HepG2 (cell line): ENCODE measurements around the gene PAPOLB. TPM values are rescaled to one million over a fixed set of nuclear protein-coding genes. Genes with fewer than 3 reads are reported as not detected.

Experiments used
- CEBPB ChIP-seq: IDR thresholded peaks from 2 replicates; pipeline ENCODE4 v1.6.1; 2011; ENCODE audit warnings: low read depth, low read length, improper control_type of control experiment, borderline replicate concordance
- CHD4 ChIP-seq: fragments of 200-600 bp; sonication (generic); IDR thresholded peaks from 2 replicates; pipeline ENCODE4 v1.7.0; 2017; ENCODE audit warnings: mild to moderate bottlenecking, low read length, borderline replicate concordance
- FOXM1 ChIP-seq: sonication (generic); formaldehyde crosslinking; IDR thresholded peaks from 2 replicates; pipeline ENCODE4 v1.5.0; 2020; ENCODE audit warnings: missing genetic modification reagents
- GLI4 ChIP-seq: sonication (generic); formaldehyde crosslinking; IDR thresholded peaks from 2 replicates; pipeline ENCODE4 v1.5.1; 2020; ENCODE audit warnings: missing genetic modification reagents, mild to moderate bottlenecking, moderate library complexity, borderline replicate concordance
- HNRNPUL1 ChIP-seq: fragments of 200-400 bp; formaldehyde crosslinking; IDR thresholded peaks from 2 replicates; pipeline ENCODE4 v1.6.1; 2017; ENCODE audit warnings: low read depth, mild to moderate bottlenecking, low read length, moderate library complexity
- MYC ChIP-seq: sonication (generic); formaldehyde crosslinking; IDR thresholded peaks from 2 replicates; pipeline ENCODE4 v1.9.0; 2021; ENCODE audit warnings: missing genetic modification reagents, borderline replicate concordance
- MYPOP ChIP-seq: sonication (generic); formaldehyde crosslinking; IDR thresholded peaks from 2 replicates; pipeline ENCODE4 v1.8.1; 2023; ENCODE audit warnings: mild to moderate bottlenecking, moderate library complexity, missing genetic modification reagents
- NKX3-1 ChIP-seq: sonication (generic); formaldehyde crosslinking; IDR thresholded peaks from 2 replicates; pipeline ENCODE4 v1.5.0; 2020; ENCODE audit warnings: missing genetic modification reagents
- RBFOX2 ChIP-seq: fragments of 200-400 bp; formaldehyde crosslinking; IDR thresholded peaks from 2 replicates; pipeline ENCODE4 v1.6.1; 2017; ENCODE audit warnings: low read depth, mild to moderate bottlenecking, low read length
- RBM22 ChIP-seq: fragments of 200-400 bp; formaldehyde crosslinking; optimal IDR thresholded peaks from 2 replicates; pipeline ENCODE3; 2017; ENCODE audit warnings: mild to moderate bottlenecking, low read length, moderate library complexity
- RFXANK ChIP-seq: IDR thresholded peaks from 2 replicates; pipeline ENCODE4 v1.6.1; 2016
- SMARCE1 ChIP-seq: fragments of 450-650 bp; IDR thresholded peaks from 2 replicates; pipeline ENCODE4 v1.6.1; 2017; ENCODE audit warnings: borderline replicate concordance
- TAF15 ChIP-seq: fragments of 200-400 bp; formaldehyde crosslinking; IDR thresholded peaks from one replicate; pipeline ENCODE4 v1.6.1; 2018; ENCODE audit warnings: mild to moderate bottlenecking, low read depth, low read length; ENCODE audit not compliant: poor library complexity, severe bottlenecking
- TBL1XR1 ChIP-seq: fragments of 150-350 bp; IDR thresholded peaks from 2 replicates; pipeline ENCODE4 v1.6.1; 2014; ENCODE audit warnings: borderline replicate concordance, low read length; ENCODE audit not compliant: partially characterized antibody
- TRAFD1 ChIP-seq: sonication (generic); formaldehyde crosslinking; IDR thresholded peaks from 2 replicates; pipeline ENCODE4 v1.5.1; 2020; ENCODE audit warnings: missing genetic modification reagents, mild to moderate bottlenecking, borderline replicate concordance
- U2AF2 ChIP-seq: fragments of 200-400 bp; formaldehyde crosslinking; IDR thresholded peaks from 2 replicates; pipeline ENCODE4 v1.6.1; 2017; ENCODE audit warnings: low read depth, mild to moderate bottlenecking, low read length
- ZNF232 ChIP-seq: sonication (generic); formaldehyde crosslinking; IDR thresholded peaks from 2 replicates; pipeline ENCODE4 v1.4.0; 2020; ENCODE audit warnings: missing genetic modification reagents, borderline replicate concordance
- ZNF296 ChIP-seq: sonication (generic); formaldehyde crosslinking; conservative IDR thresholded peaks from 2 replicates; pipeline ENCODE4 v1.5.0; 2020; ENCODE audit warnings: mild to moderate bottlenecking, missing genetic modification reagents
- ZNF709 ChIP-seq: sonication (generic); formaldehyde crosslinking; IDR thresholded peaks from 2 replicates; pipeline ENCODE4 v1.5.0; 2020; ENCODE audit warnings: mild to moderate bottlenecking, missing genetic modification reagents
- polyA plus RNA-seq, 8 experiments: library from polyadenylated mRNA; depleted of rRNA in 3 of 8; stranded (reverse) in 7 of 8; unstranded in 1 of 8; fragments of >200 nt; fragmentation: Illumina TruSeq in 4 of 8; extraction: Trizol in 4 of 8; gene quantifications; 2 replicates each; pipeline versions ENCODE4 v1.2.1 to v1.2.3, GENCODE V29; 2011 to 2016; ENCODE audit warnings: low read depth in 4 of 8, missing spikeins in 1 of 8, mixed read lengths in 1 of 8; ENCODE audit not compliant: insufficient read depth in 1 of 8
- total RNA-seq, 5 experiments: library from RNA; depleted of rRNA; stranded (reverse); fragments of >200 nt; fragmentation: Illumina TruSeq; extraction: Trizol; gene quantifications; 2 replicates each; pipeline ENCODE4 v1.2.3, GENCODE V29; 2016; ENCODE audit warnings: low read depth in 1 of 5
- TF ChIP-seq, protein P1 (sequence below): sonication (generic); formaldehyde crosslinking; IDR thresholded peaks from 2 replicates; pipeline ENCODE4 v1.4.0; 2020; ENCODE audit warnings: missing genetic modification reagents, borderline replicate concordance
- TF ChIP-seq, protein P2 (sequence below): sonication (generic); formaldehyde crosslinking; IDR thresholded peaks from 2 replicates; pipeline ENCODE4 v1.5.1; 2020; ENCODE audit warnings: missing genetic modification reagents, mild to moderate bottlenecking, borderline replicate concordance
- TF ChIP-seq, protein P3 (sequence below): fragments of 450-650 bp; IDR thresholded peaks from 2 replicates; pipeline ENCODE4 v1.6.1; 2016

PAPOLB gene
- total and polyA plus RNA-seq, 2 of the 13 experiments (the other 11 are each of a cell fraction or from before 2014, with no cell fraction given) = not detected

- TF ChIP-seq ZNF232 (no peak), NKX3-1 (CRISPR knock-in tag) (no peak), CHD4 (no peak), TBL1XR1 (no peak), HNRNPUL1 (no peak), GLI4 (no peak), CEBPB (no peak), RBM22 (no peak), ZNF296 (CRISPR knock-in tag) (no peak), MYC (CRISPR knock-in tag) (no peak), TAF15 (no peak), U2AF2 (no peak), TRAFD1 (CRISPR knock-in tag) (no peak), FOXM1 (CRISPR knock-in tag) (no peak), ZNF709 (CRISPR knock-in tag) (no peak), RBFOX2 (no peak), RFXANK (no peak), SMARCE1 (no peak), MYPOP (CRISPR knock-in tag) (no peak)
- TF ChIP-seq, protein P1, sequence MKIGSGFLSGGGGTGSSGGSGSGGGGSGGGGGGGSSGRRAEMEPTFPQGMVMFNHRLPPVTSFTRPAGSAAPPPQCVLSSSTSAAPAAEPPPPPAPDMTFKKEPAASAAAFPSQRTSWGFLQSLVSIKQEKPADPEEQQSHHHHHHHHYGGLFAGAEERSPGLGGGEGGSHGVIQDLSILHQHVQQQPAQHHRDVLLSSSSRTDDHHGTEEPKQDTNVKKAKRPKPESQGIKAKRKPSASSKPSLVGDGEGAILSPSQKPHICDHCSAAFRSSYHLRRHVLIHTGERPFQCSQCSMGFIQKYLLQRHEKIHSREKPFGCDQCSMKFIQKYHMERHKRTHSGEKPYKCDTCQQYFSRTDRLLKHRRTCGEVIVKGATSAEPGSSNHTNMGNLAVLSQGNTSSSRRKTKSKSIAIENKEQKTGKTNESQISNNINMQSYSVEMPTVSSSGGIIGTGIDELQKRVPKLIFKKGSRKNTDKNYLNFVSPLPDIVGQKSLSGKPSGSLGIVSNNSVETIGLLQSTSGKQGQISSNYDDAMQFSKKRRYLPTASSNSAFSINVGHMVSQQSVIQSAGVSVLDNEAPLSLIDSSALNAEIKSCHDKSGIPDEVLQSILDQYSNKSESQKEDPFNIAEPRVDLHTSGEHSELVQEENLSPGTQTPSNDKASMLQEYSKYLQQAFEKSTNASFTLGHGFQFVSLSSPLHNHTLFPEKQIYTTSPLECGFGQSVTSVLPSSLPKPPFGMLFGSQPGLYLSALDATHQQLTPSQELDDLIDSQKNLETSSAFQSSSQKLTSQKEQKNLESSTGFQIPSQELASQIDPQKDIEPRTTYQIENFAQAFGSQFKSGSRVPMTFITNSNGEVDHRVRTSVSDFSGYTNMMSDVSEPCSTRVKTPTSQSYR (CRISPR knock-in tag) = no peak
- TF ChIP-seq, protein P2, sequence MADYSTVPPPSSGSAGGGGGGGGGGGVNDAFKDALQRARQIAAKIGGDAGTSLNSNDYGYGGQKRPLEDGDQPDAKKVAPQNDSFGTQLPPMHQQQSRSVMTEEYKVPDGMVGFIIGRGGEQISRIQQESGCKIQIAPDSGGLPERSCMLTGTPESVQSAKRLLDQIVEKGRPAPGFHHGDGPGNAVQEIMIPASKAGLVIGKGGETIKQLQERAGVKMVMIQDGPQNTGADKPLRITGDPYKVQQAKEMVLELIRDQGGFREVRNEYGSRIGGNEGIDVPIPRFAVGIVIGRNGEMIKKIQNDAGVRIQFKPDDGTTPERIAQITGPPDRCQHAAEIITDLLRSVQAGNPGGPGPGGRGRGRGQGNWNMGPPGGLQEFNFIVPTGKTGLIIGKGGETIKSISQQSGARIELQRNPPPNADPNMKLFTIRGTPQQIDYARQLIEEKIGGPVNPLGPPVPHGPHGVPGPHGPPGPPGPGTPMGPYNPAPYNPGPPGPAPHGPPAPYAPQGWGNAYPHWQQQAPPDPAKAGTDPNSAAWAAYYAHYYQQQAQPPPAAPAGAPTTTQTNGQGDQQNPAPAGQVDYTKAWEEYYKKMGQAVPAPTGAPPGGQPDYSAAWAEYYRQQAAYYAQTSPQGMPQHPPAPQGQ (CRISPR knock-in tag) = no peak
- TF ChIP-seq, protein P3, sequence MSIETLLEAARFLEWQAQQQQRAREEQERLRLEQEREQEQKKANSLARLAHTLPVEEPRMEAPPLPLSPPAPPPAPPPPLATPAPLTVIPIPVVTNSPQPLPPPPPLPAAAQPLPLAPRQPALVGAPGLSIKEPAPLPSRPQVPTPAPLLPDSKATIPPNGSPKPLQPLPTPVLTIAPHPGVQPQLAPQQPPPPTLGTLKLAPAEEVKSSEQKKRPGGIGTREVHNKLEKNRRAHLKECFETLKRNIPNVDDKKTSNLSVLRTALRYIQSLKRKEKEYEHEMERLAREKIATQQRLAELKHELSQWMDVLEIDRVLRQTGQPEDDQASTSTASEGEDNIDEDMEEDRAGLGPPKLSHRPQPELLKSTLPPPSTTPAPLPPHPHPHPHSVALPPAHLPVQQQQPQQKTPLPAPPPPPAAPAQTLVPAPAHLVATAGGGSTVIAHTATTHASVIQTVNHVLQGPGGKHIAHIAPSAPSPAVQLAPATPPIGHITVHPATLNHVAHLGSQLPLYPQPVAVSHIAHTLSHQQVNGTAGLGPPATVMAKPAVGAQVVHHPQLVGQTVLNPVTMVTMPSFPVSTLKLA = no peak
Observed at GRCh38 chr7:4830176-4830575, 31.7 kb downstream of the PAPOLB start (continued).
